22Rv1 (cell line): ENCODE results near the gene SCUBE1.

ENCODE experiments used
- H3K27ac ChIP-seq: fragments of 450-650 bp; 2 replicates; pipeline ENCODE4 v1.5.1; 2017
- ZFX ChIP-seq: fragments of 450-650 bp; IDR thresholded peaks from 2 replicates; pipeline ENCODE4 v1.6.1; 2017; ENCODE audit warnings: antibody characterized with exemption, borderline replicate concordance
- TF ChIP-seq, protein P1 (sequence below): fragments of 450-650 bp; IDR thresholded peaks from 2 replicates; pipeline ENCODE4 v1.5.1; 2017; ENCODE audit warnings: mild to moderate bottlenecking

The SCUBE1 gene

DNA sequence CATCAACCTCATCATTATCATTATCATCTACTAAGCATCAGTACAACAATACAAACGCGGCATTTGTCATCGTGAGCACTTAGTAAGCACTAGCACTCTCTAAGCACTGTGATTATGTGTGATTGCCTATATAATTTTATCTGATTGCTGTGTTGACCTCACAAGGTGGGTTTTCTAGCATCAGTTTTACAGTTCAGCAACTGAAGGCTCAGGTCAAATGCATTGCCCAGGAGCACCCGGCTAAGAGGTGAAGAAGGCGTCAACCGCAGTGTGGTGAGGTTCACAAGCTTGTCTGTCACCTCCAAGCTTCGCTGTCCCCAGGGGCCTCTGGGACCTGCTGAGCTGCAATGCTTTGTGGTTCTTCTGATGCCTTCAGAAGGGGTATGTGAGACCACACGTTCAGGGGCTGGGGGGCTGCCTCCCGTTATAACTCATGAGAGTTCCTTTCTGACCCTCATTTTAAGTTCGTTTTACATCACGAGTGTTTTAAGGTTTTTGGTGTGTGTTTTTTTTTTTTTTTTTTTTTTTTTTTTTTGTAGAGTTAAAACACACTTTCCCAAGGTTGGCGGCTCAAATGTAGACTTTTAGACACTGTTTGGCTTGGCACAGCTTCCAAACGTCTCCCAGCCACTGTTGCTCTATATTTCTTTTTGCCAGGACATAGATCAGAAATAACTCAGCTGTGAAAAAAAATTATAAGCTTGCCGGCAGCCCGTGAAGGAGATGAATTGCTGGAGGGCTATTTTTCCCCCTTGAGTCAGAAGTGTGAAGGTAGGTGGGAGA lies 33.8 kb upstream of the SCUBE1 start:
- TF ChIP-seq ZFX = no peak
- H3K27ac ChIP-seq = no peak overlapping the region

DNA sequence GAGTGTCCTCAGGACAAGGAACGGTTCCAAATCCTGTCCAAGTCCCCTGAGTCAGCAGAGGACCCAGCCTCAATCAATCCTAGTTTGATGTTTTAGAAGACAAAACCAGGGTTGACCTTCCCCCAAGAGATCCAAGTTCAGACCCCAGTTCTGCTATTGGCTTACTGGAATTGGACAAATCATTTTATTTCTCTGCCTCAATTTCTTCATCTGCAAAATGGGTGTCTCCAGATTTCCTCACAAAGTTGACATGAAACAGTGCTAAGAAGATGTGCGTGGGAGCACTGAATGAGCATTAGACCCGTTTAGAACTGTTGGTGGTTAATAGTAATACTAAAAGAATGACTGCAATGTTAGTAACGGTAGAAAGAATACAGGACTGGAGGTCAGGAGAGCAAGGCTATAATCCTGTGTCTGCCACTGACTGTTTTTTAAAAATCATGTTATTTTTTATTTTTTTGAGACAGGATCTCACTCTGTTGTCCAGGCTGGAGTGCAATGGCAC lies 32.8 kb upstream of the SCUBE1 start:
- TF ChIP-seq, protein P1, sequence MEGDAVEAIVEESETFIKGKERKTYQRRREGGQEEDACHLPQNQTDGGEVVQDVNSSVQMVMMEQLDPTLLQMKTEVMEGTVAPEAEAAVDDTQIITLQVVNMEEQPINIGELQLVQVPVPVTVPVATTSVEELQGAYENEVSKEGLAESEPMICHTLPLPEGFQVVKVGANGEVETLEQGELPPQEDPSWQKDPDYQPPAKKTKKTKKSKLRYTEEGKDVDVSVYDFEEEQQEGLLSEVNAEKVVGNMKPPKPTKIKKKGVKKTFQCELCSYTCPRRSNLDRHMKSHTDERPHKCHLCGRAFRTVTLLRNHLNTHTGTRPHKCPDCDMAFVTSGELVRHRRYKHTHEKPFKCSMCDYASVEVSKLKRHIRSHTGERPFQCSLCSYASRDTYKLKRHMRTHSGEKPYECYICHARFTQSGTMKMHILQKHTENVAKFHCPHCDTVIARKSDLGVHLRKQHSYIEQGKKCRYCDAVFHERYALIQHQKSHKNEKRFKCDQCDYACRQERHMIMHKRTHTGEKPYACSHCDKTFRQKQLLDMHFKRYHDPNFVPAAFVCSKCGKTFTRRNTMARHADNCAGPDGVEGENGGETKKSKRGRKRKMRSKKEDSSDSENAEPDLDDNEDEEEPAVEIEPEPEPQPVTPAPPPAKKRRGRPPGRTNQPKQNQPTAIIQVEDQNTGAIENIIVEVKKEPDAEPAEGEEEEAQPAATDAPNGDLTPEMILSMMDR = no peak
- TF ChIP-seq ZFX = no peak
- H3K27ac ChIP-seq = no peak overlapping the region

DNA sequence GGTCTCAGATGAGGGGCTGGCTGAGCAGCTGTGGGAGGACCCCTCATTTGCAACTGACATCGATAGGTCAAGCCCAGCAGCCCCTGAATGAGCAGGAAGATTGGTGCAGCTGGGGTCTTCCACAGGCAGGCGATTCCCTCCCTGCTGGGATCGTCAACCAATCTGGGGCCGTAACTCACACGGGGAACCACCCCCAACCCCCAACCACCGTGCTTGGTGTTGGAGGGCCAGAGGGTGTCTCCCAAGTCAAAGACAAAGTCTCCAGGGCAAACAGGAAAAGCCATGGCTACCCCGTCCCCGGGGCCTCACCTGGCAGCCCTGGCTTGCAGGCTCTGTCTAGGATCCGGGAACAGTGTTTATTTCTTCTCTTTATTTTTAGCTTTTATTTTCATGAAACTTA lies 26.9 kb upstream of the SCUBE1 start:
- TF ChIP-seq ZFX = no peak
- TF ChIP-seq, protein P1 = no peak

DNA sequence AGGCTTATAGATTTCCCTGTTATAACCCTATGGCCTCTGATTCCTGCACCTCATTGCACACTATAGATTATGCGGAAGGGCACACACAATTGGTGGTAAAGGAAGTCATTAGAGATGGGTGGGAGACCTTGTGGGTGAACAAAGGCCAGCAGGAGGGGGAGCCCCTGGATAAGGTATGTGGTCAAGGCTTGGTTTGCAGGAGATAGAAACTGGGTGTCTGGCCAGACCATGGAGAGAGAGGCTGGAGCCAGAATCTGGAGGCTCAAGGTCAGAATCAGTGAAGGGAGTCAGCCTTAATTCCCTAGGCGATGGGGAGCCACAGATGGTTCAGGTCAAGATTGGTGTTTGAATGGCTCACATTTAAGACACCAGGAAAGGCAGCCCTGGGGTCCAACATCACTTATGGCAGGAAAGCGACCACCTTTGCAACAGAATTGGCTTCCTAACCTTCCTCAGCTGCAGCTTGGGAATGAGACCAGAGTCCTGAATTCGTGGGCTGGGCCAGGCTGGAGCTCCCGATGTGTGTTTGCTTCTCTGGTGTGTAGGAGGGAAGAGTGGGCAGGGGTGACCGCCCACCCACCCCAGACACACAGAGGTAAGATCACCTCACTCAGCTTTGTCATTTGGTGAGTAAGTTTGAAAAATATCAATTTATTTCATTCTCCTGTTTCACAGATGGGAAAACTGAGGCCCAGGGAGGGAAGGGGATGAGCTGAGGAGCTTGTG lies 22.7 kb upstream of the SCUBE1 start:
- H3K27ac ChIP-seq = no peak overlapping the region
- no peak for TF ChIP-seq ZFX
- TF ChIP-seq, protein P1 = no peak

More for the DNA sequence above, 26.9 kb upstream of the SCUBE1 start:
- no peak overlapping the region for H3K27ac ChIP-seq

DNA sequence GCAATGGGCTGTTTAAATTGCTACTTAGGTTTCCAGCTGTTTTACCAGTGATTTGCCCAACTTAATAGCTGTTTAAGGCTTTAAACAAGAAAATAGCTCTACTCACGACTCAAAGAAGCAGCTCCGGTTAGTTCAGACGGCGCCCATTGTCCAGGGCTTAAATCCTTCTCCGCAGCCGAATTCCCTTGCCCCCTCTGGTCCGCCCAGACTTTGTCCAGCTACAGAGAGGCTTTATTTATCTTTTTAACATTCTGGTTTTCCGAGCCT lies 20.9 kb upstream of the SCUBE1 start:
- no peak overlapping the region for H3K27ac ChIP-seq
- TF ChIP-seq, protein P1 = no peak
- TF ChIP-seq ZFX = no peak

DNA sequence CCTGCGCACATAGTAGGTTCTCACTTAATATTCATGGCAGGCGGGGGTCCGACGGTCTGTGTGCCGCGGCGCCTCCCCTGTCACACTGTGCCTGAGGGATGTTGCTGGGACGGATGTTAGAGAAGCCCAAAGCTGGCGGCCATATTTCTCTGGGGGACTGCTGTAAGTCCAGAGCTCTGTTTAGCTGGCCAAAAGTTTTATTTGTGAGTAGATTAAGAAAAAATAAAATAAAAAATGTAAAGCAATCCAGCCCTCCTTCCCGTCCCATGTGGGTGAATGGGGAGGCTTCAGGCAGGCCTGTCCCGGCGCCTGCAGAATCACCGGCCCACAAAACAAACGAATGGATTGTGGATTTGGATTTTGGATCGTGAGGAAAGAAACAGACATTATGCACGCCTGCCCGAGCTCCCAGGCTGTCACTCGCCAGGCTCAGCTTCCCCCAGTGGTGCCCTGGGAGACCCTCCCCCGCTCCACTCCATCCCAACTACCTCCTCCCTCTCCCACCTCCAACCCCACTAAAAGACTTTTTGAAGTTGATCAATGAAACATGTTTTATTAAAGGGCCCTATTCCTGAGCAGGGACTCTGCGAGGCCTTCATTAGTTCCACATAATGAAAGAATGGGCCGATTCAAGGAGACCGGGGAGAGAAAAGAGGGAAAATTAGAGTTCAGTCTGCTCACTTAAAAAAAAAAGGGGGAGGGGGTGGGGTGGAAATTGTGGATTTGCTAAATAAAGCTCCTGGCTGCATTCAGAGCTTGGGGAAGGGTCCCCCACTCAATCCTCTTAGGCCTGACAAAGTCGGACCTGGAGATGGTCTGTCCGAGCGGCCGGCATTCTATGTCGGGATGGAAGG lies 20.4 kb upstream of the SCUBE1 start:
- no peak for TF ChIP-seq ZFX
- TF ChIP-seq, protein P1 = no peak
- H3K27ac ChIP-seq = no peak overlapping the region

DNA sequence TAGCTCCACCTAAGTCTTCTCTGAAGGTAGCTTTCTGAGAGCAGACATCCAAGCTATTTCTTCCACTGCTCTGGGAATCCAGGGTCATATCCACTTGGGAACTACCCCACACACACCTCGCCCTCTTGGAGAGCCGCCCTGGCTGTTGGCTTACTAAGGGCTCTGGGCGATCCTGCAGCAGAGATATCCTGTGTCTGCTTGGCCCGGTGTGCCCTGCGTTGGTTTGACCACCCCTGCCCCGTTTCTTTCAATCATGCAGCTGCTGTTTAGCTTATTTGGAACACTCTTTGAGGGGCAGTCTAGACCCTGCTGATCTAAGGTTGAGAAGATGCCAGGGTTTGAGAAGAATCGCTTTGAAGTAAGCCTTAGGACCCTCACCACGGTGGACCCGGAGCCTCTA lies 17.4 kb upstream of the SCUBE1 start:
- TF ChIP-seq, protein P1 = no peak
- TF ChIP-seq ZFX = no peak
- no peak overlapping the region for H3K27ac ChIP-seq
